PC-3 (cell line): ENCODE measurements around the gene CPSF3.

Source experiments
- EZH2 ChIP-seq: fragments of 300-600 bp; sonication (generic); IDR thresholded peaks from one replicate; pipeline ENCODE4 v1.6.1; 2017; ENCODE audit warnings: antibody characterized with exemption, mild to moderate bottlenecking, low read length; ENCODE audit not compliant: unreplicated experiment
- EZH2phosphoT487 ChIP-seq: fragments of 300-600 bp; sonication (generic); IDR thresholded peaks from 2 replicates; pipeline ENCODE4 v1.6.1; 2018; ENCODE audit warnings: mild to moderate bottlenecking, antibody characterized with exemption, low read length, borderline replicate concordance
- TF ChIP-seq, protein P1 (sequence below): fragments of 300-600 bp; sonication (generic); conservative IDR thresholded peaks from 2 replicates; pipeline ENCODE4 v1.5.1; 2017; ENCODE audit warnings: antibody characterized with exemption, low read depth, mild to moderate bottlenecking, low read length

DNA sequence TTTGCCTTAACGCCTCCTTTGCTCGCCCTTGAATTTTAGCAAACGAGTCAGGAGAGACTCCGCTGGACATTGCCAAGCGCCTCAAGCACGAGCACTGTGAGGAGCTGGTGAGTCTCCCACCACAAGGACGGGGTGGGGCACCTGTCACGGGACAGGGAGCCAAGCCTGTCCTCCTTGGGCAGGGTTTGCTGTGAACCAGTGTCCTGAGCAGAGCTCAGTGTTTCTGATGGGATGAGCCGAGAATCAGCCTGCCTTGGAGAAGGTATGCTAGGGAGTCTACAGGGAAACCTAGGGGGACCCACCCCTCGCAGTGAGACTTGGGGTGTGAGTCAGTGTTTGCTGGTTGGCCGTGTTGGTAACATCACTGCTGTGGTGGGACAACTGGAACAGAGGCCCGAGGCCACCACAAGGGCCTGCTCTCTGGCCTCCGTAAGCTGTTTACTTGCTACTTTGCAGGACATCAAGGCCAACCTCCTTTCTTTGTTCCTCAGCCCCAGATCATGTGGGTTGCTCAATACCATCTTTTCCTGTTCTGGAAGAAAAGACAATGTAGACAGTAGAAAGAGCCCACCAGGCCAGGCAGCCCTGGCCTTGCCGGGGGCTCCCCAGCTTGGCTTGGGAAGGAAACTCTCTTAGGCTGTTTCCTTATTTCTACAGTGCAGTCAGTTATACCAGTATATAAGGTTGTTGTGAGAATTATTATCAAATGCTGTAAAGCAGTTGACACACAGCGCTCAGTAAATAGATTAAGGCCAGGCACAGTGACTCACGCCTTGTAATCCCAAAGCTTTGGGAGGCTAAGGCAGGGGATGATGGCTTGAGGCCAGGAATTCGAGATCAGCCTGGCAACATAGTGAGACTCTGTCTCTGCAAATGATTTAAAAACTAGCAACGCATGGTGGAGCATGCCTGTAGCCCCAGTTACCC, 42.5 kb upstream of the CPSF3 start:
- TF ChIP-seq, protein P1, sequence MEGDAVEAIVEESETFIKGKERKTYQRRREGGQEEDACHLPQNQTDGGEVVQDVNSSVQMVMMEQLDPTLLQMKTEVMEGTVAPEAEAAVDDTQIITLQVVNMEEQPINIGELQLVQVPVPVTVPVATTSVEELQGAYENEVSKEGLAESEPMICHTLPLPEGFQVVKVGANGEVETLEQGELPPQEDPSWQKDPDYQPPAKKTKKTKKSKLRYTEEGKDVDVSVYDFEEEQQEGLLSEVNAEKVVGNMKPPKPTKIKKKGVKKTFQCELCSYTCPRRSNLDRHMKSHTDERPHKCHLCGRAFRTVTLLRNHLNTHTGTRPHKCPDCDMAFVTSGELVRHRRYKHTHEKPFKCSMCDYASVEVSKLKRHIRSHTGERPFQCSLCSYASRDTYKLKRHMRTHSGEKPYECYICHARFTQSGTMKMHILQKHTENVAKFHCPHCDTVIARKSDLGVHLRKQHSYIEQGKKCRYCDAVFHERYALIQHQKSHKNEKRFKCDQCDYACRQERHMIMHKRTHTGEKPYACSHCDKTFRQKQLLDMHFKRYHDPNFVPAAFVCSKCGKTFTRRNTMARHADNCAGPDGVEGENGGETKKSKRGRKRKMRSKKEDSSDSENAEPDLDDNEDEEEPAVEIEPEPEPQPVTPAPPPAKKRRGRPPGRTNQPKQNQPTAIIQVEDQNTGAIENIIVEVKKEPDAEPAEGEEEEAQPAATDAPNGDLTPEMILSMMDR = no peak
- TF ChIP-seq EZH2 = no peak
- no peak for TF ChIP-seq EZH2phosphoT487
